K562 (cell line): ENCODE data around the gene ASB13. TPM values are rescaled to one million over a fixed set of nuclear protein-coding genes. Genes with fewer than 3 reads are reported as not detected.

Experiments used
- ATAC-seq: fragments of 200-7000 bp; cut with Tn5 transposase; 3 replicates; pipeline ENCODE4 v1.9.1; 2020; ENCODE audit warnings: moderate library complexity
- BruUV-seq: library from RNA; stranded (reverse); fragments of 400-500 nt; replicated peaks from 2 replicates; lab custom pipeline; 2021; lab: Mats Ljungman, UMichigan
- CTCF ChIA-PET: fragments of 300-600 bp; formaldehyde crosslinking; extraction: SDS; loops from one replicate; lab custom pipeline; 2021; ENCODE audit warnings: low intra/inter-chr PET ratio; lab: Yijun Ruan, JAX
- POLR2A ChIA-PET: fragments of 300-600, 350-650 bp; sonication (Branson Sonifier 250); formaldehyde crosslinking; extraction: SDS; loops from one replicate; lab custom pipeline; 2021; ENCODE audit warnings: antibody characterized with exemption, inconsistent platforms; lab: Yijun Ruan, JAX
- DNase-seq, 4 experiments: peaks; one replicate each; pipeline versions ENCODE4 v3.0.0 to v3.0.0-alpha.2; 2011 to 2018; ENCODE audit warnings: low spot score in 3 of 4, mixed read lengths in 3 of 4; ENCODE audit errors: extremely low read depth in 1 of 4
- FAIRE-seq: peaks from 2 replicates; lab custom pipeline; 2011; peaks lifted over from hg19 to GRCh38; lab: Jason Lieb, UNC
- H2AFZ ChIP-seq: 2 replicates; pipeline ENCODE4 v1.6.0; 2011; ENCODE audit warnings: low read depth, low read length, control low read depth, inconsistent platforms
- H3K27ac ChIP-seq: fragments of 200-600 bp; 3 replicates; pipeline ENCODE4 v1.8.0; 2011; ENCODE audit warnings: low read depth, mild to moderate bottlenecking, control low read depth, inconsistent platforms, low read length, moderate library complexity, mixed read lengths; ENCODE audit errors: extremely low read depth
- H3K27me3 ChIP-seq, 2 experiments: fragments of 300-600 bp in 1 of 2; 2 replicates in 1 of 2; 3 replicates in 1 of 2; pipeline versions ENCODE4 v1.6.0 to v1.8.0; 2011; ENCODE audit warnings: inconsistent platforms in 2 of 2, low read length in 2 of 2, mild to moderate bottlenecking in 1 of 2, mixed read lengths in 1 of 2, moderate library complexity in 1 of 2; ENCODE audit not compliant: control insufficient read depth in 2 of 2, insufficient read depth in 2 of 2
- H3K36me3 ChIP-seq: fragments of 300-600 bp; 3 replicates; pipeline ENCODE4 v1.8.0; 2011; ENCODE audit warnings: mild to moderate bottlenecking, low read length, inconsistent platforms; ENCODE audit not compliant: control insufficient read depth, insufficient read depth
- H3K4me1 ChIP-seq, 2 experiments: fragments of 200-600 bp in 1 of 2; replicated peaks in 1 of 2; 2 replicates in 1 of 2; 3 replicates in 1 of 2; pipeline versions ENCODE4 v1.5.1 to v1.8.0; 2011; ENCODE audit warnings: inconsistent platforms in 2 of 2, low read length in 2 of 2, mild to moderate bottlenecking in 1 of 2, mixed read lengths in 1 of 2, moderate library complexity in 1 of 2; ENCODE audit not compliant: control insufficient read depth in 2 of 2, insufficient read depth in 2 of 2
- H3K4me2 ChIP-seq: 2 replicates; pipeline ENCODE4 v1.6.1; 2011; ENCODE audit warnings: low read length, control low read depth, inconsistent platforms, mixed read lengths; ENCODE audit not compliant: insufficient read depth
- H3K4me3 ChIP-seq: fragments of 200-600 bp; sonication (generic), shearing (Covaris generic); 2 replicates; pipeline ENCODE4 v1.5.1; 2016; ENCODE audit warnings: control low read depth, inconsistent platforms
- H3K79me2 ChIP-seq: fragments of 200-600 bp; 3 replicates; pipeline ENCODE4 v1.8.0; 2011; ENCODE audit warnings: low read length, inconsistent platforms; ENCODE audit not compliant: control insufficient read depth, insufficient read depth
- H3K9ac ChIP-seq, 2 experiments: 2 replicates each; pipeline versions ENCODE4 v1.6.0 to v1.6.1; 2011; ENCODE audit warnings: low read depth in 2 of 2, low read length in 2 of 2, control low read depth in 1 of 2, inconsistent platforms in 1 of 2, mild to moderate bottlenecking in 1 of 2, mixed read lengths in 1 of 2; ENCODE audit not compliant: insufficient read depth in 1 of 2
- H3K9me1 ChIP-seq: one replicate; pipeline ENCODE4 v1.6.0; 2011; ENCODE audit warnings: inconsistent platforms, mild to moderate bottlenecking, low read length, moderate library complexity; ENCODE audit not compliant: control insufficient read depth, insufficient read depth
- H3K9me3 ChIP-seq: replicated peaks from 2 replicates; pipeline ENCODE4 v1.5.1; 2011; ENCODE audit warnings: low read depth, low read length, inconsistent platforms; ENCODE audit not compliant: control insufficient read depth, insufficient read depth
- H4K20me1 ChIP-seq: replicated peaks from 2 replicates; pipeline ENCODE4 v1.6.1; 2011; ENCODE audit warnings: low read length, inconsistent platforms, mixed read lengths; ENCODE audit not compliant: control insufficient read depth, insufficient read depth
- EGR1 ChIP-seq: fragments of 450-650 bp; conservative IDR thresholded peaks from 2 replicates; pipeline ENCODE4 v1.6.1; 2017; ENCODE audit warnings: mild to moderate bottlenecking
- KDM5B ChIP-seq: fragments of 200-600 bp; sonication (generic); IDR thresholded peaks from 2 replicates; pipeline ENCODE4 v1.6.1; 2012; ENCODE audit warnings: low read depth, mild to moderate bottlenecking, moderate library complexity, low read length, control low read depth, inconsistent platforms; ENCODE audit not compliant: insufficient replicate concordance
- SAFB ChIP-seq: fragments of 200-400 bp; formaldehyde crosslinking; IDR thresholded peaks from 2 replicates; pipeline ENCODE4 v1.6.1; 2017; ENCODE audit warnings: low read depth, low read length, borderline replicate concordance
- WGBS: fragments of 100-300 bp; shearing (Covaris generic); methylation state at CpG from one replicate; pipeline ENCODE4 v1.1.6; 2016; ENCODE audit warnings: low coverage, mixed read lengths; ENCODE audit not compliant: insufficient coverage; ENCODE audit errors: missing lambda C conversion rate; 5-methylcytosine and 5-hydroxymethylcytosine counted together
- in situ Hi-C: fragments of 300-500 bp; cut with MboI; formaldehyde crosslinking; loops from 4 replicates; pipeline ENCODE4 v1.15.0; 2018; ENCODE audit warnings: inconsistent platforms, mixed read lengths
- intact Hi-C: fragments of 100-400 bp; cut with micrococcal nuclease; formaldehyde crosslinking; loops from 2 replicates; pipeline ENCODE4 v1.14.2; 2022
- polyA plus RNA-seq, 8 experiments: library from polyadenylated mRNA; depleted of rRNA in 4 of 8; stranded (reverse) in 5 of 8; unstranded in 3 of 8; fragments of >200 nt; fragmentation: Nextera tagmentation in 2 of 8; fragmentation: Illumina TruSeq in 1 of 8; extraction: Ambion mirVana in 2 of 8; extraction: Trizol in 1 of 8; gene quantifications; 2 replicates each; pipeline versions ENCODE4 v1.2.1 to v1.2.3, GENCODE V29; 2011 to 2014; ENCODE audit warnings: inconsistent platforms in 1 of 8, missing spikeins in 1 of 8
- total RNA-seq, 7 experiments: library from RNA; depleted of rRNA in 6 of 7; stranded (reverse); fragments of >200 nt in 6 of 7; fragmentation: Illumina TruSeq in 2 of 7; extraction: Trizol in 2 of 7; gene quantifications; 2 replicates each; pipeline versions ENCODE4 v1.2.1 to v1.2.3, GENCODE V29; 2011 to 2021; ENCODE audit warnings: low replicate concordance in 1 of 7
- TF ChIP-seq, protein P1 (sequence below): sonication (generic); formaldehyde crosslinking; IDR thresholded peaks from 2 replicates; pipeline ENCODE4 v1.8.1; 2023; ENCODE audit warnings: mild to moderate bottlenecking, missing genetic modification reagents

ASB13 gene
- total and polyA plus RNA-seq, 9 of the 15 experiments (the other 6 are each of a cell fraction or from before 2014, with no cell fraction given): 5.2 to 28.8 (median 16.9) TPM

GRCh38 chr10:5648494-5649457, 17.6 kb downstream of the ASB13 start:
- ChIA-PET CTCF (no interaction called here), POLR2A (no interaction called here)
- peaks cover 0 to 15% of the 10 kb centered on the region in 2 experiments; a peak in 2 of 5 replicates for H3K4me1 ChIP-seq
- intact Hi-C loops: no loop called here
- H3K27me3 ChIP-seq: no peaks in the 10 kb centered on the region
- DNase-seq: no peak
- TF ChIP-seq, protein P1, sequence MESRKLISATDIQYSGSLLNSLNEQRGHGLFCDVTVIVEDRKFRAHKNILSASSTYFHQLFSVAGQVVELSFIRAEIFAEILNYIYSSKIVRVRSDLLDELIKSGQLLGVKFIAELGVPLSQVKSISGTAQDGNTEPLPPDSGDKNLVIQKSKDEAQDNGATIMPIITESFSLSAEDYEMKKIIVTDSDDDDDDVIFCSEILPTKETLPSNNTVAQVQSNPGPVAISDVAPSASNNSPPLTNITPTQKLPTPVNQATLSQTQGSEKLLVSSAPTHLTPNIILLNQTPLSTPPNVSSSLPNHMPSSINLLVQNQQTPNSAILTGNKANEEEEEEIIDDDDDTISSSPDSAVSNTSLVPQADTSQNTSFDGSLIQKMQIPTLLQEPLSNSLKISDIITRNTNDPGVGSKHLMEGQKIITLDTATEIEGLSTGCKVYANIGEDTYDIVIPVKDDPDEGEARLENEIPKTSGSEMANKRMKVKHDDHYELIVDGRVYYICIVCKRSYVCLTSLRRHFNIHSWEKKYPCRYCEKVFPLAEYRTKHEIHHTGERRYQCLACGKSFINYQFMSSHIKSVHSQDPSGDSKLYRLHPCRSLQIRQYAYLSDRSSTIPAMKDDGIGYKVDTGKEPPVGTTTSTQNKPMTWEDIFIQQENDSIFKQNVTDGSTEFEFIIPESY (CRISPR knock-in tag): peak; percentile 50; the same call in 1 of the 2 replicates
- peak; percentile 62; the same call in 1 of the 2 replicates for TF ChIP-seq SAFB
- TF ChIP-seq EGR1: peak; percentile 54; the same call in 1 of the 2 replicates
- no peak for TF ChIP-seq KDM5B
- no peaks in the 10 kb centered on the region for H3K9me3 ChIP-seq
- no peaks in the 10 kb centered on the region for H3K9me1 ChIP-seq
- H3K4me2 ChIP-seq: no peak overlapping the region
- H4K20me1 ChIP-seq: no peaks in the 10 kb centered on the region
- no peak overlapping the region for H2AFZ ChIP-seq
- peak; percentile 29; the same call in 1 of the 3 replicates for ATAC-seq
- H3K36me3 ChIP-seq: peaks cover 16% of the 10 kb centered on the region; the same call in 1 of the 3 replicates
- WGBS: 85% methylated on average over 34 of the region's 50 CpGs
- no peak for FAIRE-seq
- H3K4me3 ChIP-seq: no peak overlapping the region
- in situ Hi-C loops: no loop called here
- no peak overlapping the region; a peak in 1 of 4 replicates for H3K9ac ChIP-seq
- no peaks in the 10 kb centered on the region for H3K79me2 ChIP-seq
- BruUV-seq: no TSS peak
- no peak overlapping the region for H3K27ac ChIP-seq
